Bronchial epithelial cell (primary cell): ENCODE measurements around the gene GABRR2. TPM values are rescaled to one million over a fixed set of nuclear protein-coding genes. Genes with fewer than 3 reads are reported as not detected.

Source experiments
- DNase-seq: peaks from one replicate; pipeline ENCODE4 v3.0.0-alpha.2; 2010; ENCODE audit warnings: low read depth
- FAIRE-seq: peaks from 2 replicates; lab custom pipeline; 2011; peaks lifted over from hg19 to GRCh38; lab: Jason Lieb, UNC
- H3K27me3 ChIP-seq: 2 replicates; pipeline ENCODE4 v1.5.1; 2011; ENCODE audit warnings: low read length; ENCODE audit not compliant: control insufficient read depth, insufficient read depth
- H3K36me3 ChIP-seq: 2 replicates; pipeline ENCODE4 v1.5.1; 2011; ENCODE audit warnings: low read length; ENCODE audit not compliant: control insufficient read depth, insufficient read depth
- H3K4me3 ChIP-seq: 2 replicates; pipeline ENCODE4 v1.5.1; 2011; ENCODE audit warnings: mild to moderate bottlenecking, low read depth, low read length, control low read depth
- CTCF ChIP-seq: IDR thresholded peaks from 2 replicates; pipeline ENCODE4 v1.5.1; 2011; ENCODE audit warnings: mild to moderate bottlenecking, moderate library complexity, low read length, control low read depth, inconsistent platforms; ENCODE audit not compliant: insufficient read depth, severe bottlenecking
- total RNA-seq: library from RNA; depleted of rRNA; stranded (reverse); fragments of >200 nt; gene quantifications from 2 replicates; pipeline ENCODE4 v1.2.1, GENCODE V29; 2014

GABRR2 gene
- total RNA-seq, 1 donor from 2014 or later = under 0.01 TPM

GRCh38 chr6:89269252-89269651 lies 45.8 kb downstream of the GABRR2 start:
- H3K36me3 ChIP-seq = no peaks in the 10 kb centered on the region
- H3K4me3 ChIP-seq = no peak overlapping the region
- no peak for TF ChIP-seq CTCF
- FAIRE-seq = peak; percentile 23
- no peak for DNase-seq
- H3K27me3 ChIP-seq = peaks cover 10% of the 10 kb centered on the region

DNA sequence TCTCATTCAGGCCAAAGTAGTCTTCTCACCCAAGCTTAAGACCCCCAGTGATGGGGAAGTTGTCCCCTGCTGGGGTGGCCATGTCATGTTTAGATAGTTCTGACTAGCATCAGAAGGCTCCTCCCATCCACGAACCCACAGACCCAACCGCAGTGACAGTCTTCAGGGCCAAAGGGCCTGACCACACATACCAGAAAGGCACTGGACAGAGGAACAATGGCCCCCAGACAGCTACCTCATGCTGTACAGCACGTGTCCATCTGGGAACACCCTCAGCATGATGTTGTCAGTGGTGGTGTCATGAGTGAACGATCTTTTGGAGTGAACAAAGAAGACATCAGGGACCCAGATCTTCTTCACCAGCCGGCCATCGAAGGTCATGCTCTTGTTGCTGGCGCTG lies 46.3 kb downstream of the GABRR2 start:
- FAIRE-seq = no peak
- no peak for DNase-seq
- TF ChIP-seq CTCF = no peak
- no peaks in the 10 kb centered on the region for H3K36me3 ChIP-seq
- peaks cover 9% of the 10 kb centered on the region for H3K27me3 ChIP-seq
- no peak overlapping the region for H3K4me3 ChIP-seq

GRCh38 chr6:89267918-89268317 lies 47.2 kb downstream of the GABRR2 start:
- peaks cover 9% of the 10 kb centered on the region for H3K27me3 ChIP-seq
- H3K36me3 ChIP-seq = no peaks in the 10 kb centered on the region
- FAIRE-seq = no peak
- no peak for DNase-seq
- no peak for TF ChIP-seq CTCF
- H3K4me3 ChIP-seq = no peak overlapping the region

GRCh38 chr6:89264296-89264695 lies 50.8 kb downstream of the GABRR2 start:
- DNase-seq (no peak), FAIRE-seq (no peak)
- Histone ChIP-seq H3K4me3 (no peak overlapping the region), H3K36me3 (no peaks in the 10 kb centered on the region), H3K27me3 (peaks cover 4% of the 10 kb centered on the region)
- TF ChIP-seq CTCF = no peak

DNA sequence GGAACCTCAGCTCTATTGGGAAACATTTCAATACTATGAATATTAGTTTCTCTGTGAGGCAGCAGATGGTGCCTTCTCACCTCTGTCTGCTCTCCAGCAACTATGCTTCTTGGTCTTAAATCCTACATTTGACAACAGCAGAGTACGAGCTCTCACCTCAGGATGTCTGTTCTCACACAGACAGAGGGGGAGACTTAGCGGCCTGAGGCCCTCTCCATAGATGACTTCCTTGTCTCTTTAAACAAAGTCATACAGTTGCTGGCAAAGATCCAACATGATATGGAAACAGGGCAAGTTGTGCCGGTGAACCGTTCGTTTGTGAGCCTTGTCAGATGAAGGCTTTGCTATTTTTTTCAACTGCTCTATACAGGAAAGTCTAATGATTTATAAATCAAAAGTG lies 54.3 kb downstream of the GABRR2 start:
- TF ChIP-seq CTCF = no peak
- peak; percentile 83 for FAIRE-seq
- Histone ChIP-seq H3K27me3 (peaks cover 2% of the 10 kb centered on the region), H3K4me3 (no peak overlapping the region), H3K36me3 (no peaks in the 10 kb centered on the region)
- DNase-seq = no peak

- DNase-seq (no peak), FAIRE-seq (no peak)
- TF ChIP-seq CTCF = no peak
- H3K4me3 ChIP-seq = no peak overlapping the region
- no peaks in the 10 kb centered on the region for H3K27me3 ChIP-seq
- no peaks in the 10 kb centered on the region for H3K36me3 ChIP-seq
Measured at GRCh38 chr6:89260310-89260709, 54.8 kb downstream of the GABRR2 start.
